Suppressor macrophage treated with lipopolysaccharide for 4 hours (primary cell): Measurements from ENCODE around the gene PGBD5.

ENCODE experiments used
- DNase-seq: peaks from one replicate; pipeline ENCODE4 v3.0.0-alpha.2; 2020

PGBD5 gene

DNA sequence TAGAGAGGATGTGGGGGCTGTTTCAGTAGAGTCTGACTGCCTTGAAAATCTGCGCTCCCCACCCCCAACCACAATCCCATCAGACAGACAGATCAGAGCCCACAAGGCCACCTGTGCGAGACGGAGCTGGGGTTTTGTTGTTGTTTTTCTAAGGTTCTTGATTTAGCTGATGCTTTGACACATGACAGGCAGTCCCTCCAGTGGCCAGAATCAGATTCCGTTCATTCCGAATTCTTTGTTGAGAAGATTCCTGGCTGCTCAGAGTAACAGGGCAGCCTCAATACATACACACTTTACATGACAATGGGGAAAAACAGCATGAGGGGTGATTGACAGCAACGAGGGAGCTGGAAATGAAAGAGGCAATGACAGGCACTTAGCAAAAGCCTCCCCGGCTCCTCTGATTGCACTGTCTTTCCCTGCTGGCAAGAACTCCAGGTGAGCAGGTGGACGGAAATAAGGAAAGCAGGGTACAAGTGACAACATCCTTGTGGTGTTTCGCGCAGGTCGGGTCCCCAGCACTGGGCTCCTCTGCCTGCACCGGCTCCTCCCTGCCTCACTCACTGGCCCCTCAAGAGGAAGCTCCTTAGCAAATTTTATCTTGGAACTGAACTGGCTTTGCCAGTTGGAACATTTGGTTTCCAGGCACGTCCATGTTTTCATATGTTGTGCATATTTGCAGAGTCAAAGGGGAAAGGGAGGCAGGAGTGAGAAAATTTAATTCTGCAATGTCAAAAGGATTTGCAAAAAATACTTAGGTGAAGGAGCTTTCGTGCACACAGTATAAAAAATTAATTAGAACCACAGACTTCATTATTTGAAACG lies 148.7 kb downstream of the PGBD5 start:
- DNase-seq, result no peak

DNA sequence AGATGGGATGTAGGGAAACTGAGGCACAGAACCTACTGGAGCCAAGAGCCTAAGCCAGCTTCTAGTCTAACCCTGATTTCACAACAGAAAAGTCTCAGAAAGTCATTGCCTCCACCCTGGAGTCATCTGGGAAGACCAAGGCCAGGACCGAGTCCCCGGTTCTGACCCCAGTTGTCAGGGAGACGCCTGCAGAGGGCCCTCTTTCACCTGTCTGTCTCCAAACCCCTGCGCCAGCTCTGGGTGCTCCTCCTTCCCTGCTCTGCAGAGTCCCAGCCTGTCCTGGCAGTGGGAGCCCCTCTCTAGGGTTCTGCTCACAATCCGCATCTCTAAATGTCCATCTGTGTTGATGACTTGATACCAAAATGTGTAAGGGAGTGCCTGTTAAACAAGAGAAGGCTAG lies 149.7 kb downstream of the PGBD5 start:
- no peak for DNase-seq

GRCh38 chr1:230274254-230274653 lies 151.9 kb downstream of the PGBD5 start:
- DNase-seq, result no peak

DNA sequence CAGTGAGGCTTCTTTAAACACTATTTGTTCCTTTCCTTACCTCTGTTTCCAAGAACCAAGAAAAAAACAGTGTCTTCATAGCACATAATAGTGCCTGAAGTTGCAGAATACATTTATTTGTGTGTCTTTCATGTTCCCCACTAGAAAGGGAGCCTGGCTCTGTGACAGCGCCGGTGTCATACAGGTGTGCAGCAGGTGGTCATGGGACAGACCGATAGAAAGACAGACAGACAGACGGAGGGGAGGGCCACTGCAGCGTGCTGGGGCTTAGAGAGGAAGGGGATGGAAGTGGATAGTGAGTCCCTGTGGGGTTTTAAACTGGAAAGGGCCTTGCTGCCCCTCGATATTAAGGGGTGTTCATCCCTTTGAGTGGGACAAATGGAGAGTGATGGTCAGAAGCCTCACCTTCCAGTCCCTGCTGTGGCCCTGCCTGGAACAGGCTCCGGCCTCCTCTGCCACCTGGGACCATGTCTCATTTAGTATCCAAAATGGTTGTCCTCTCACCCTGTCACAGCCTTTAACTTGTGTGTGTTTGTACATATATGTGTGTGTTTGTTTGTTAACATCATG lies 152.9 kb downstream of the PGBD5 start:
- DNase-seq, result no peak

DNA sequence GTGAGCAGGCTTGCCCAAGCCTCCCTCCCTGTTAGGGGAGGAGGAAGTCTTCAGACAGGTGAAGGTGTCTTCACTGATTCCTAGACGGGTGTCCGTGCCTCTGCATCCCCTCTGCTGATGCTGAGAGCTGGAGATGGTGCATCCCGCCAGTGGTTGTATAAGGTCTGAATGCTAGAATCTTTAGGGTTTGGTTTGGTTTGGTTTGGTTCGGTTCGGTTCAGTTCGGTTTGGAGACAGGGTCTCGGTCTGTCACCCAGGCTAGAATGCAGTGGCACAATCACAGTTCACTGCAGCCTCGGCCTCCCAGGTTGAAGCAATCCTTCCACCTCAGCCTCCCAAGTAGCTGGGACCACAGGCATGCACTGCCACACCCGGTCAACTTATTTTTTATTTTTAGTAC lies 153.6 kb downstream of the PGBD5 start:
- no peak for DNase-seq

DNA sequence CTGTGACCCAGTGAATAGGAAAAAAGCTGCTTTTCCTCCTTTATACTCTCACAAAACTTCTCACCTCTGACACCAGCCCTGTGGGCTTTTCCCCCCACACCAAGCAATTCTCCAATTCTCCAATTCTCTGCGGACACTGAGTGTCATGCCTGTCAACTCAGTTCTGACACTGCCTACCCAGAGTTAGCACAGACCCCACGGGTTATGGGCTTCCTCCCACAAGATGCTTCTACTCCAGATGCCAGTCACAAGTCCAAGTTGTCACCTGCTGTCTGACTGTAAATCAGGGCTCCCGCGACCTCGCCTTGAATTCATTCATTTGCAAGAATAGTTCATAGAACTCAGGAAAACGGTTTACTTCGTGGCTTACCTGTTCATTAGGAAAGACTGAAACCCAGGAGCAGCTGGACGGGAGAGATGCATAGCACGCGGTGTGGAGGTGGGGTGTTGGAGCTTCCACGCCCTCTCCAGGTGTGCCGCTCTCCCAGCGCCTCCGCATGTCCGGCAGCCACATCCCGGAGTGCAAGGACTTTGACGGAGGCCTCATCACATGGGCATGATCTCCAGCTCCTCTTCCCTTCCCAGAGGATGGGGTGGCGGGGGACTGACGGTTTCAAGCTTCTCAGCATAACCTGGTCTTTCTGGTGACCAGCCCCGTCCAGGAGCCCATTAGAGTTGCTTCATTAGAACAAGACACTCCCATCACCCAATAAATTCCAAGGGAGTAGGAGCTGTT lies 154.7 kb downstream of the PGBD5 start:
- no peak for DNase-seq

- no peak for DNase-seq
Measured at GRCh38 chr1:230270559-230271281, 155.4 kb downstream of the PGBD5 start.

DNA sequence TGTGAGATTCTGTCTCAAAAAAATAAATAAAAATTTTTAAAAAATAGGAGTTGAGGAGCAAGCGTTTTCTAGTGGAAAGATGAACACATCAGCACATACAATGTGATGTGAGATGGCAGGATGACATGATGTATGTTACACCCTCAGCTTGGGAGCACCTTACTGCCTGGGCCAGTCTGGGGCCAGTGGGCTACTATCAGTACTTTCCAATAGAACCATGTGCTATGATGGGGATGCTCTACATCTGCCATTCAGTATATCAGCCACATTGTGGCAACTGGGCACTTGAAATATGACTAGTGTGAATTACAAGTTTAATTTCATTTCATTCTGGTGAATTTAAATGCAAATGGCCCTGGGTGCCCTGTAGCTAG lies 156.0 kb downstream of the PGBD5 start:
- DNase-seq, result no peak

DNA sequence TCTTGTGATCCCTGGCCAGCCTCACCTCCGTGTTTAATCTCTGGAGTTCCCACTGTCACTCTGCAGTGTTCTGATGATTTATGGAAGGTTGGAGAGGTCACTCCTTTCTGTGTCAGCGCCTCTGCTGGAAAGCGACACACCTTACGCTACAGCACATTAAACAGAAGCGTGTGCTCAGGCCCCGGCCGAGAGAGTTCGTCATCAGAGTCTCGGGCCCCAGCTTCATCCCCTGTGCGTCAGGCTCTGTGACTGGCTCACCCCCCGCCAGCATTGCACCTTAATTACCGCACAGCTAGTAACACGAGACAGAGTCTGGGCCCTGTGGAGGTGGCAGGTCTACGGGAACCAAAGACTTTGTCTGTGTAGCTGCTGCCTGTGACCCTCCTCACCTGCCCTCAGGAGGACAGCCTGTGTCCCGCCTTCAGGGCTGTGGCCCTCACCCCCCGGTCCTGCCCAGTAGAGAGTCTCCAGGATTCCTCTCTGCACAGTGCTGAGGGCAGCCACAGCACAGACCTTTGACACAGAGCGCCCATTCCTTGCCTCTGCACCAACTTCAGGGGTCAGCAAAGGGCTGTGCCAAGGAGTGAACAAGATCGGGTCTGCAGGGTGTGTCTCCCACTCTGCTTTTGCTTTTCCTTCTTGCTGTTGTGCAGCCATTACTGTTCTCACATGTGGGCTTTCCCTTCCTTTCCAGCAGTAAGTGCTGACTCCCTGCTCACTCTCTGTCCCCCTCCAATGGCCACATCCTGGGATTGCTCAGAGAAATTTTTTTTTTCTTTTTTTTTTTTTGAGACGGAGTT lies 157.6 kb downstream of the PGBD5 start:
- peak; percentile 68 for DNase-seq

GRCh38 chr1:230267338-230268065 lies 158.6 kb downstream of the PGBD5 start:
- no peak for DNase-seq

GRCh38 chr1:230266456-230266855 lies 159.7 kb downstream of the PGBD5 start:
- no peak for DNase-seq

- DNase-seq, result no peak
Measured at GRCh38 chr1:230265200-230266115, 160.7 kb downstream of the PGBD5 start.
